ENCODE data around the gene GRIN1. TPM values are rescaled to one million over a fixed set of nuclear protein-coding genes. Genes with fewer than 3 reads are reported as not detected.

Gene GRIN1
- total RNA-seq, 1 donor from 2014 or later, result not detected

GRCh38 chr9:137191691-137192447, 52.9 kb downstream of the GRIN1 start:
- no peak overlapping the region for H3K4me3 ChIP-seq (ENCODE audit: low read depth, low read length)
- TF ChIP-seq, protein P1, sequence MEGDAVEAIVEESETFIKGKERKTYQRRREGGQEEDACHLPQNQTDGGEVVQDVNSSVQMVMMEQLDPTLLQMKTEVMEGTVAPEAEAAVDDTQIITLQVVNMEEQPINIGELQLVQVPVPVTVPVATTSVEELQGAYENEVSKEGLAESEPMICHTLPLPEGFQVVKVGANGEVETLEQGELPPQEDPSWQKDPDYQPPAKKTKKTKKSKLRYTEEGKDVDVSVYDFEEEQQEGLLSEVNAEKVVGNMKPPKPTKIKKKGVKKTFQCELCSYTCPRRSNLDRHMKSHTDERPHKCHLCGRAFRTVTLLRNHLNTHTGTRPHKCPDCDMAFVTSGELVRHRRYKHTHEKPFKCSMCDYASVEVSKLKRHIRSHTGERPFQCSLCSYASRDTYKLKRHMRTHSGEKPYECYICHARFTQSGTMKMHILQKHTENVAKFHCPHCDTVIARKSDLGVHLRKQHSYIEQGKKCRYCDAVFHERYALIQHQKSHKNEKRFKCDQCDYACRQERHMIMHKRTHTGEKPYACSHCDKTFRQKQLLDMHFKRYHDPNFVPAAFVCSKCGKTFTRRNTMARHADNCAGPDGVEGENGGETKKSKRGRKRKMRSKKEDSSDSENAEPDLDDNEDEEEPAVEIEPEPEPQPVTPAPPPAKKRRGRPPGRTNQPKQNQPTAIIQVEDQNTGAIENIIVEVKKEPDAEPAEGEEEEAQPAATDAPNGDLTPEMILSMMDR (conservative IDR thresholded peaks at IDR 0.05; ENCODE audit: low read depth, low read length), result no peak
- DNase-seq (ENCODE audit: low read depth), result no peak

GRCh38 chr9:137192448-137192780, 53.5 kb downstream of the GRIN1 start:
- TF ChIP-seq, protein P1 (conservative IDR thresholded peaks at IDR 0.05; ENCODE audit: low read depth, low read length), result no peak
- no peak overlapping the region for H3K4me3 ChIP-seq (ENCODE audit: low read depth, low read length)
- no peak for DNase-seq (ENCODE audit: low read depth)

DNA sequence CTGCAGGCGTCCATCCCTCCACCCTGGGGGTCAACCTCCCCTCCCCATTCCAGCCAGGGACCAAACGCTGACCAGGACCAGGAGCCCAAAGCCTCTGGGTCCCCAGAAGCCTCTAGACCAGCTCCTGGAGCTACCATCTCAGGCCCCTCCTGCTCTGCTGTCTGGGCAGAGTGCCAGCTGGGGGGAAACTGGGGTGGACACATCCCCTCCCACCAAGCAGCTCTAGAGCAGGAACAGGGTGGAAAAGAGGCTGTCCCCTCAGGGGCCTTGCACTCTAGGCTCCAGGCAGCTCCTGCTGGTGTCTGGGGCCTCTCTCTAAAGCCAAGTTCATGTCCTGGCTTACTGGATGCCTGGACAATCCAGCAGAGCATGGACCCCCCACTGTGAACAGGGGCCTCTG, 53.9 kb downstream of the GRIN1 start:
- H3K4me3 ChIP-seq (ENCODE audit: low read depth, low read length), result no peak overlapping the region
- TF ChIP-seq, protein P1 (conservative IDR thresholded peaks at IDR 0.05; ENCODE audit: low read depth, low read length), result no peak
- no peak for DNase-seq (ENCODE audit: low read depth)

- no peak overlapping the region for H3K4me3 ChIP-seq (ENCODE audit: low read depth, low read length)
- TF ChIP-seq, protein P1 (conservative IDR thresholded peaks at IDR 0.05; ENCODE audit: low read depth, low read length), result no peak
- no peak for DNase-seq (ENCODE audit: low read depth)
Observed at GRCh38 chr9:137193771-137194170, 54.8 kb downstream of the GRIN1 start.

- no peak overlapping the region for H3K4me3 ChIP-seq (ENCODE audit: low read depth, low read length)
- DNase-seq (ENCODE audit: low read depth), result no peak
- TF ChIP-seq, protein P1 (conservative IDR thresholded peaks at IDR 0.05; ENCODE audit: low read depth, low read length), result no peak
Observed at GRCh38 chr9:137194388-137194787, 55.4 kb downstream of the GRIN1 start.

- TF ChIP-seq, protein P1 (conservative IDR thresholded peaks at IDR 0.05; ENCODE audit: low read depth, low read length), result no peak
- no peak overlapping the region for H3K4me3 ChIP-seq (ENCODE audit: low read depth, low read length)
- no peak for DNase-seq (ENCODE audit: low read depth)
Observed at GRCh38 chr9:137194909-137195308, 56.0 kb downstream of the GRIN1 start.
